Measurements from ENCODE around the gene SLCO4A1.

The SLCO4A1 gene

DNA sequence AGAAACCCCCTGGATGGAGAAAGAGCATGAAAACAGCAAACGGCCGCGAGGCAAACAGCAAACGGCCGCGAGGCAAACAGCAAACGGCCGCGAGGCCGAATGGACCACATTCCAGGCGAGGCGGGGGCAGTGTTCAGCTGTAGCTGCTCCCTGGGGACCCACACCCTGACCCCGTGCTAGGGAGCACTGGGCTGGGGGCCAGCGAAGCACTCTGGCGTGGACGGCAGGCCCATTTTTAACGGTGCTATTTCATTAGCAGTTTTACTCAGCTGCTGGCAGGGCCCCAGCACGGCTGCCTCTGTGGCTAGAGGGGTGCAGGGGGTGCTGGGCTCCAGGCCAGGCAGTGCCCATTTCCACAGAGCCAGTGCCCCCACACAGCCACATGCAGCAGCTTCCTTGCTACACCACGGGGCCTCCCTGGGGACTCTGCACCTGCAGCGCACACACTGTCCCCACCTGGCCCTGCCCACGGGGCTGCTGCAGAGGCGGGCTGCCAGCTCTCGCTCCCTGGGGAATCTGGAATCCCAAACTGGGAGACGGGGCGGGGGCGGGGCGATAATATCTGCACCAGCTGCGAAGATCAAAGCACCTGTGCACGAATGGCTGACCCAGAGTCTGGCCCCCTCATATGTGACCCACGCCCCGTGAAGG, 35.6 kb upstream of the SLCO4A1 start:
- peak overlapping the region; percentile 28 for H3K4me3 ChIP-seq

DNA sequence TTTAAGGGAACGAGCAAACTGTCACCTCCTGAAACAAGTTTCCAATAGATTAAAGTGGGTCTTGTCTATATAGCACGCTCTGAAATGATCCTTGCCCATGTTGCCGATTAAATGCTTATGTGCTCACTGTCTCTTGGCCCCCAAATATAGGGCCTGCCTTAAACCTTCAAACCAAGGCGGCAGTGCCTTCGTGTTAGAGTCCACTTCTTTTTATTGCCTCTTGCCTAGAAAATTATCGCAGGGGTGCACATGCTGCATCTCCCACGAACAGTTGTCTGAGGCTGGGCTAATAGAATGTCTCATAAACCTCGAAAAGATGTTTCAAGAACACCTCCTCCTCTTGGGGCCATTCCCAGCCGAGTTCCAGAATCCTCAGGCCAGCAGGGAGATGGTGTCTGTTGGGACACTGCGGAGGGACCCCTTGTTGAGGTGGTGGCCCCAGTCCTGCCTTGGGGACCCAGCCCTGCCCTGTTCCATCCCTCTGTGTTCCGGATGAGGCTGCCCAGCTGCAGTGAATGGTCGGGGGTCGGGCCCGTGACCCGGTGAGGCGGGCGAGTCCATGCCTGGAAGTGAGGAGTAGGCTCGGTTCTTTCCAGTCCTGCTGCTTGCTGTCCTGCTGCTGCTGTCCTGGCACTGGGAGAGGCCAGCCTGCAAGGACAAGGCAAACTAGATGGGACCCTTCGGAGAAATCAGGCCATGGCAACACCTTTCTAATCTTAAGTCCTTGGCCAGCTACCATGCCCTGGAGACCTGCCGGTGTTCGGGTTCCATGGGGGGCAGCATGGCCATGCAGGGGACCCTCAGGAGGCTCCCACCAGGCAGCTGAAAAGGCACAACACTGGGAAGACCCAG, 34.7 kb upstream of the SLCO4A1 start:
- Histone ChIP-seq H3K4me3 (no peak overlapping the region), H3K27ac (no peak overlapping the region)
- DNase-seq (ENCODE audit: low spot score), result no peak
- TF ChIP-seq, protein P1, sequence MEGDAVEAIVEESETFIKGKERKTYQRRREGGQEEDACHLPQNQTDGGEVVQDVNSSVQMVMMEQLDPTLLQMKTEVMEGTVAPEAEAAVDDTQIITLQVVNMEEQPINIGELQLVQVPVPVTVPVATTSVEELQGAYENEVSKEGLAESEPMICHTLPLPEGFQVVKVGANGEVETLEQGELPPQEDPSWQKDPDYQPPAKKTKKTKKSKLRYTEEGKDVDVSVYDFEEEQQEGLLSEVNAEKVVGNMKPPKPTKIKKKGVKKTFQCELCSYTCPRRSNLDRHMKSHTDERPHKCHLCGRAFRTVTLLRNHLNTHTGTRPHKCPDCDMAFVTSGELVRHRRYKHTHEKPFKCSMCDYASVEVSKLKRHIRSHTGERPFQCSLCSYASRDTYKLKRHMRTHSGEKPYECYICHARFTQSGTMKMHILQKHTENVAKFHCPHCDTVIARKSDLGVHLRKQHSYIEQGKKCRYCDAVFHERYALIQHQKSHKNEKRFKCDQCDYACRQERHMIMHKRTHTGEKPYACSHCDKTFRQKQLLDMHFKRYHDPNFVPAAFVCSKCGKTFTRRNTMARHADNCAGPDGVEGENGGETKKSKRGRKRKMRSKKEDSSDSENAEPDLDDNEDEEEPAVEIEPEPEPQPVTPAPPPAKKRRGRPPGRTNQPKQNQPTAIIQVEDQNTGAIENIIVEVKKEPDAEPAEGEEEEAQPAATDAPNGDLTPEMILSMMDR (IDR thresholded peaks at IDR 0.05), result no peak

More for the DNA sequence above, 35.6 kb upstream of the SLCO4A1 start:
- no peak overlapping the region for H3K27ac ChIP-seq
- TF ChIP-seq, protein P1 (IDR thresholded peaks at IDR 0.05), result no peak
- DNase-seq (ENCODE audit: low spot score), result no peak

DNA sequence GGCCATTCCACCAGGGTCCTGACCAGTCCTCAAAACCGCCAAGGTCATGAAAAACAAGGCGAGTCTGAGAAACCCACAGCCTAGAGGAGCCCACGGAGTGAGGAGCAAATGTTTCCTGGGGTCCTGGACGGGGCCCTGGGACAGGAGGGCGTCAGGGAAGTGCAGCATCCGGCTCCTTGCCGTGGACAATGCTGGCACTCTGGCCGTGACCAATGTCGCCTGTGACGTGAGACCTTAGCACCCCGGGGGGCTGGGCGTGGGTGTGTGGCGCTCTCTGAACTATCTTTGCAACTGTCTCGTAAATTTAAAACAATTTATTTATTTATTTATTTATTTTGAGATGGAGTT, 34.1 kb upstream of the SLCO4A1 start:
- Histone ChIP-seq H3K4me3 (no peak overlapping the region), H3K27ac (no peak overlapping the region)
- TF ChIP-seq, protein P1 (IDR thresholded peaks at IDR 0.05), result no peak
- DNase-seq (ENCODE audit: low spot score), result no peak

DNA sequence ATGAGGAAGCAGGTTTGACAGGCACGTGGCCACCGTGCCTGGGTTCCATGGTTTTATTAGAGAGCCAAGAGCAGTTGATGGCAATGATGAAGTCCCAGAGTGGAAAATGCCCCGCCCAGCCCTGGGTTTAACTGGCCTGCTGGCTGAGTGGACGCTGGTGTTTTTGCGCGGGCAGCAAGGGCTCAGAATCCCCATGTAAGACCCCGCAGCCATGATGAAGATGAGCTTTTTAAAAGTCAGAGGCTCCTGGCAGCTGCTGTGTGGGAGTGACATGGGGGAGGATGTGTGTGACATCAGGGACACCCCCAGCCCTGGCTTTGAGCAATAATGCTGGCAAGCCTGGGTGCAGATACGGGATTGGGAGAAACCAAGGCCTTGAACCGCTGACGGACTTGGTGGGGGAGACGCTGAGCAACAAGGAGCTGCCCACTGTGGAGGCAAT, 33.0 kb upstream of the SLCO4A1 start:
- Histone ChIP-seq H3K27ac (no peak overlapping the region), H3K4me3 (no peak overlapping the region)
- DNase-seq (ENCODE audit: low spot score), result no peak
- TF ChIP-seq, protein P1 (IDR thresholded peaks at IDR 0.05), result no peak

DNA sequence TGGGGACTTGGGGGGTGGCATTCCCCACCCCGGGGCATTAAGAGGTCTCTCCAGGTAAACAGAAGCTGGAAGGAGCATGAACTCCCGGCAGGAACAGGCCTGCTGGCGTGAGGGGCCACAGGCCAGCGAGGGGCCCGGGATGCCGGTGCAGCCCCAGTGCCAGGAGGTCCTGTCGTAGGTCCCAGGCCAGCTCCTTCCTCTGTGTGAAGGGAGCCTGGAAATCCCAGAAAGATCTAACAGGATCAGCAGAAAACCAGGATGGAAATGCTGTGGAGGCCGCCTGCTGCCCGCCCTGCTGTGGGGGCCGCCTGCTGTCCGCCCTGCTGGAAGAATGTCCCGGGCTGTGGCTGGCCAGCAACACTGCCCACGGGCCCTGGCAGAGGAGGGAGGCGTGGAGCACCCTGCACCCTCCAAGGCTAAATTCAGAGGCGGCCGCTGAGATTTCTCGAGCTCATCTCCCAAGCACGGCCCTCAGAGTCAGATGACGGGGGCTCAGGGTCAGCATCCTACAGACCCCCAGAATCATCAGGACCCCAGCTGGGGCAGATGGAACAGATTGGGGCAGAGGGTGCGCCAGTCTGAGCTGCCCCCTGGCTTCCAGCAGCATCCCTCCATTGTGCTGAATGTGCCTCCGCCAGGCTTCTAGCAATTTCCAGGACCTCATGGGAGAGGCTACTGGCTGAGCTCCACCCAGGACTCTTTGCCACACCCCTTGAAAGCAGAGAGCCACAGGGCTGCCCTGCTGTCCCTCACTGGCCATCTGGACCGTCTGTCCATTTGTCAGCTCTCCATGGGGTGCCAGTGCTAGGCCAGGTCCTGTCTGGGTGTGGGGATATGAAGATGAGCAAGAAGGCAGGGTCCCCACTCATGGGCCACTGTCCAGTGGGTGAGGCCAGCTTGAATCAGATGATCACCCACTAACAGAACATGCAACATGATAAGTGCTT, 32.2 kb upstream of the SLCO4A1 start:
- Histone ChIP-seq H3K27ac (no peak overlapping the region), H3K4me3 (no peak overlapping the region)
- TF ChIP-seq, protein P1 (IDR thresholded peaks at IDR 0.05), result no peak
- no peak for DNase-seq (ENCODE audit: low spot score)

DNA sequence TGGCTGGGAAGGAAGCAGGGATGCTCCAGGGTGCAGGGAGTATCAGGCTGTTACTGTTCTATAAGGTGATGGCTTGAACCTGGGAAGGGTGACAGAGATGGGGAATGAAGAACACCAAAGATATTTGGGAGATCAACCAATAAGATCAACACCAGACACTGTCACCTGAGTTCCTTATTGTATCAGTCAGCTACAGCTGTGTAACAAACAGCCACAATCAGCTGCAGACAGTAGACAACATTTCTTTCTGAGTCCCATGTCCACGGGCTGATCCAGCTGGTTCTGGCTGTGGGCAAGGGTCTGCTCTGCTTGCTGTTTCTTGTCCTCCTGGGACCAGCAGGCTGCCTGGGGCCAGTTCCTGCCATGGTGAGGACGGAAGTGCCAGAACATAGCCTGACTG, 31.3 kb upstream of the SLCO4A1 start:
- H3K27ac ChIP-seq, result no peak overlapping the region
- TF ChIP-seq, protein P1 (IDR thresholded peaks at IDR 0.05), result no peak
- no peak for DNase-seq (ENCODE audit: low spot score)
- H3K4me3 ChIP-seq, result no peak overlapping the region
